GM12873 (cell line): Measurements from ENCODE around the gene SH2D5.

Experiments
- CTCF ChIP-seq: IDR thresholded peaks from 2 replicates; pipeline ENCODE4 v1.5.1; 2012; ENCODE audit warnings: low read depth, mild to moderate bottlenecking, moderate library complexity, low read length, control low read depth; ENCODE audit not compliant: insufficient read depth; ENCODE audit errors: missing control alignments

SH2D5 gene

GRCh38 chr1:20693623-20694022, 38.9 kb downstream of the SH2D5 start:
- no peak for TF ChIP-seq CTCF

GRCh38 chr1:20691872-20692271, 40.6 kb downstream of the SH2D5 start:
- TF ChIP-seq CTCF, result no peak

GRCh38 chr1:20689645-20690056, 42.9 kb downstream of the SH2D5 start:
- no peak for TF ChIP-seq CTCF

- TF ChIP-seq CTCF, result no peak
Measured at GRCh38 chr1:20686883-20687725, 45.4 kb downstream of the SH2D5 start.

DNA sequence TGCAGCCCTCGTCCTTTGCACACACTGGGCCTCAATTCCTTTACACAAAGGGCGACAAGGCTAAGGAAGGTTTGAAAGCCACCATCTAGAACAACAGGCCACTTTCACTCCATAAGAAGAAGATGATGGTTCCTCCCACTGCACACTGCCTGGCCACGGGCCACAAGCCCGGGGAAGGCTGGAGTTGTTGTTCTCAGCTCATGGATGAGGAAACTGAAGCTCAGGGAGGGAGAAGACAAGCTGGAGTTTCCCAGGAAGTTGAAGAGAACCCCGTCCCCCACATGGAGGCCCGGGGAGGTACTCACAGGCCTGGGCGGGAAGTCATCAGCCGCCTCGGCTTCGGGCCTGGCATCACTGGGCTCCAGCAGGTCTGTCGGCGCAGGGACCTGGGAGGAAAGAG, 46.8 kb downstream of the SH2D5 start:
- TF ChIP-seq CTCF, result no peak

- no peak for TF ChIP-seq CTCF
Measured at GRCh38 chr1:20685099-20685662, 47.3 kb downstream of the SH2D5 start.

DNA sequence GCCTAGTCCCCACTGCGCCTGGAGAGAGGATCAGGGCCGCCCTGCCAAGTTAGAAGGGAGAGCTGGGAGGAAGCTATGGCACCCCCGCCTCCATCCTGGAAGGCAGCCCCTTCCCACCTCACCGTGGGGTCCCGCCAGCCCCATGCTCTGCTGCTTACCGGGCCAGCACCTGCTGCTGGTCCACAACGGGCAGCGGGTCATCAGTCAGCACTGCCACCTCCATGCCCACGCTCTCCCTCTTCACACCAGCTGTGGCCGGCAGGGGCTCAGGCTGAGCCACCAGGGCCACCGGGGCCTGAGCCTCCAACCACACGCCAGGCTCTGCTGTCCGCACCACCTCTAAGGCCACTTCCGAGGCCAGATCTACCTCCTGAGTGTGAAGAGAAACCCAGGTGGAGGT, 47.9 kb downstream of the SH2D5 start:
- no peak for TF ChIP-seq CTCF
